H1 (cell line): ENCODE results near the gene ASAP2.

Experiments used
- ASH2L ChIP-seq: fragments of 200-600, 300-600 bp; sonication (generic); IDR thresholded peaks from one replicate; pipeline ENCODE4 v1.7.1; 2017; ENCODE audit warnings: low read length
- EGR1 ChIP-seq: IDR thresholded peaks from 2 replicates; pipeline ENCODE4 v1.6.1; 2011; ENCODE audit warnings: low read depth, low read length, borderline replicate concordance
- POLR2A ChIP-seq, 2 experiments: IDR thresholded peaks; 1 replicate in 1 of 2; 2 replicates in 1 of 2; pipeline ENCODE4 v1.6.1; 2011; ENCODE audit warnings: low read depth in 2 of 2, low read length in 2 of 2, mild to moderate bottlenecking in 2 of 2; ENCODE audit errors: control extremely low read depth in 1 of 2
- SIN3A ChIP-seq, 2 experiments: IDR thresholded peaks in 1 of 2; conservative IDR thresholded peaks in 1 of 2; 2 replicates each; pipeline ENCODE4 v1.6.1; 2011 to 2012; ENCODE audit warnings: low read length in 2 of 2, improper control_type of control experiment in 1 of 2, low read depth in 1 of 2, mild to moderate bottlenecking in 1 of 2
- TF ChIP-seq, protein P1 (sequence below), 3 experiments: IDR thresholded peaks; 1 replicate in 2 of 3; 2 replicates in 1 of 3; pipeline versions ENCODE4 v1.5.1 to v1.6.1; 2011; ENCODE audit warnings: low read length in 3 of 3, mild to moderate bottlenecking in 3 of 3, inconsistent platforms in 2 of 3, low read depth in 1 of 3, moderate library complexity in 1 of 3; ENCODE audit not compliant: insufficient read depth in 1 of 3; ENCODE audit errors: control extremely low read depth in 1 of 3
- TF ChIP-seq, protein P2 (sequence below): IDR thresholded peaks from 2 replicates; pipeline ENCODE4 v1.6.1; 2012; ENCODE audit warnings: inconsistent platforms
- TF ChIP-seq, protein P3 (sequence below): IDR thresholded peaks from 2 replicates; pipeline ENCODE4 v1.6.1; 2012; ENCODE audit warnings: low read length, inconsistent platforms

DNA sequence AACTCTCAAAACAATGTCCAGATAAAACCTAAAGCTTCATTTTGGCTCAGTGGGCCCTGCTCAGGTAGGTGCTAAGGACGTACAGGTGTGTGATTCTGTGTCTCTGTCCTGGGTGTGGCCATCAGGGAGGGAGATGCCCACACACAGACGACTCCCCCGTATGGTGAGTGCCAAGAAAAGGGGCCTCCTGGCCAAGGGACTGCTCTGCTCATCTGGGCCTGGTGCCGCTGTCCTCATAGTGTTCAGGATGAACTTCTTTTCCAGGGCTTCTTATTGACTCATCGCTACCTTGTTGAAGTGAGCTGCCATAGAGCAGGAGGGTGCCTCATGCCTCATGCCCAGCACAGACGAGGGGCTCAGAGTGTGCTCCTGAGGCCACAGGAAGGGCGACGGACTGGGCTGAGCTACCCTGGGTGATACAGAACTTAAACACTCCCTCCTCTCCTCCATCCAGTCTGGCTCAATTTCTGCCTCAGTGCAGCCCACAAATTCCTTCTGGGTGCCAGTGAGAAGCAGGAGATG is 158.9 kb downstream of the ASAP2 start:
- TF ChIP-seq, protein P1, sequence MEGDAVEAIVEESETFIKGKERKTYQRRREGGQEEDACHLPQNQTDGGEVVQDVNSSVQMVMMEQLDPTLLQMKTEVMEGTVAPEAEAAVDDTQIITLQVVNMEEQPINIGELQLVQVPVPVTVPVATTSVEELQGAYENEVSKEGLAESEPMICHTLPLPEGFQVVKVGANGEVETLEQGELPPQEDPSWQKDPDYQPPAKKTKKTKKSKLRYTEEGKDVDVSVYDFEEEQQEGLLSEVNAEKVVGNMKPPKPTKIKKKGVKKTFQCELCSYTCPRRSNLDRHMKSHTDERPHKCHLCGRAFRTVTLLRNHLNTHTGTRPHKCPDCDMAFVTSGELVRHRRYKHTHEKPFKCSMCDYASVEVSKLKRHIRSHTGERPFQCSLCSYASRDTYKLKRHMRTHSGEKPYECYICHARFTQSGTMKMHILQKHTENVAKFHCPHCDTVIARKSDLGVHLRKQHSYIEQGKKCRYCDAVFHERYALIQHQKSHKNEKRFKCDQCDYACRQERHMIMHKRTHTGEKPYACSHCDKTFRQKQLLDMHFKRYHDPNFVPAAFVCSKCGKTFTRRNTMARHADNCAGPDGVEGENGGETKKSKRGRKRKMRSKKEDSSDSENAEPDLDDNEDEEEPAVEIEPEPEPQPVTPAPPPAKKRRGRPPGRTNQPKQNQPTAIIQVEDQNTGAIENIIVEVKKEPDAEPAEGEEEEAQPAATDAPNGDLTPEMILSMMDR (IDR thresholded peaks at IDR 0.05; ENCODE audit: control extremely low read depth in 1 of 3, insufficient read depth in 1 of 3, low read depth in 1 of 3, low read length in 3 of 3) = no peak
- TF ChIP-seq, protein P2, sequence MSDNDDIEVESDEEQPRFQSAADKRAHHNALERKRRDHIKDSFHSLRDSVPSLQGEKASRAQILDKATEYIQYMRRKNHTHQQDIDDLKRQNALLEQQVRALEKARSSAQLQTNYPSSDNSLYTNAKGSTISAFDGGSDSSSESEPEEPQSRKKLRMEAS = no peak
- TF ChIP-seq ASH2L (no peak), POLR2A (IDR thresholded peaks at IDR 0.05; ENCODE audit: control extremely low read depth in 1 of 2, low read depth in 2 of 2, low read length in 2 of 2) (no peak), EGR1 (no peak), SIN3A (conservative IDR thresholded peaks at IDR 0.05 in 1 of 2, IDR thresholded peaks at IDR 0.05 in 1 of 2; ENCODE audit: low read depth in 1 of 2, low read length in 2 of 2) (no peak)
- TF ChIP-seq, protein P3, sequence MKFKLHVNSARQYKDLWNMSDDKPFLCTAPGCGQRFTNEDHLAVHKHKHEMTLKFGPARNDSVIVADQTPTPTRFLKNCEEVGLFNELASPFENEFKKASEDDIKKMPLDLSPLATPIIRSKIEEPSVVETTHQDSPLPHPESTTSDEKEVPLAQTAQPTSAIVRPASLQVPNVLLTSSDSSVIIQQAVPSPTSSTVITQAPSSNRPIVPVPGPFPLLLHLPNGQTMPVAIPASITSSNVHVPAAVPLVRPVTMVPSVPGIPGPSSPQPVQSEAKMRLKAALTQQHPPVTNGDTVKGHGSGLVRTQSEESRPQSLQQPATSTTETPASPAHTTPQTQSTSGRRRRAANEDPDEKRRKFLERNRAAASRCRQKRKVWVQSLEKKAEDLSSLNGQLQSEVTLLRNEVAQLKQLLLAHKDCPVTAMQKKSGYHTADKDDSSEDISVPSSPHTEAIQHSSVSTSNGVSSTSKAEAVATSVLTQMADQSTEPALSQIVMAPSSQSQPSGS = no peak
